HEK293 (cell line): ENCODE measurements around the gene ARMC5.

Experiments used
- WT1 ChIP-seq: fragments of 450-650 bp; formaldehyde crosslinking; IDR thresholded peaks from 2 replicates; pipeline ENCODE4 v1.5.1; 2016; ENCODE audit warnings: missing biosample characterization, missing genetic modification characterization
- YY1 ChIP-seq: fragments of 450-650 bp; formaldehyde crosslinking; IDR thresholded peaks from 2 replicates; pipeline ENCODE4 v1.5.1; 2018; ENCODE audit warnings: missing biosample characterization, missing genetic modification characterization
- ZBTB17 ChIP-seq: fragments of 450-650 bp; formaldehyde crosslinking; IDR thresholded peaks from 2 replicates; pipeline ENCODE4 v1.5.1; 2016; ENCODE audit warnings: missing biosample characterization, missing genetic modification characterization
- ZBTB21 ChIP-seq: fragments of 450-650 bp; formaldehyde crosslinking; IDR thresholded peaks from 2 replicates; pipeline ENCODE4 v1.5.1; 2017; ENCODE audit warnings: missing biosample characterization, missing genetic modification characterization
- ZBTB48 ChIP-seq: fragments of 450-650 bp; formaldehyde crosslinking; IDR thresholded peaks from 2 replicates; pipeline ENCODE4 v1.5.1; 2016; ENCODE audit warnings: missing biosample characterization, missing genetic modification characterization
- ZFP69B ChIP-seq: fragments of 450-650 bp; formaldehyde crosslinking; IDR thresholded peaks from 2 replicates; pipeline ENCODE4 v1.5.1; 2016; ENCODE audit warnings: missing biosample characterization, missing genetic modification characterization
- ZNF157 ChIP-seq: fragments of 450-650 bp; formaldehyde crosslinking; IDR thresholded peaks from 2 replicates; pipeline ENCODE4 v1.5.1; 2016; ENCODE audit warnings: missing biosample characterization, missing genetic modification characterization
- ZNF335 ChIP-seq: fragments of 450-650 bp; formaldehyde crosslinking; conservative IDR thresholded peaks from 2 replicates; pipeline ENCODE4 v1.5.1; 2016; ENCODE audit warnings: missing biosample characterization, missing genetic modification characterization
- ZNF350 ChIP-seq: fragments of 450-650 bp; formaldehyde crosslinking; IDR thresholded peaks from 2 replicates; pipeline ENCODE4 v1.5.0; 2017; ENCODE audit warnings: missing biosample characterization, mild to moderate bottlenecking, missing genetic modification characterization
- ZNF549 ChIP-seq: fragments of 450-650 bp; IDR thresholded peaks from 2 replicates; pipeline ENCODE4 v1.5.1; 2018; ENCODE audit warnings: missing biosample characterization, missing genetic modification characterization, mild to moderate bottlenecking, inconsistent platforms, moderate library complexity
- ZNF560 ChIP-seq: fragments of 450-650 bp; formaldehyde crosslinking; IDR thresholded peaks from 2 replicates; pipeline ENCODE4 v1.5.1; 2017; ENCODE audit warnings: missing biosample characterization, missing genetic modification characterization, borderline replicate concordance
- ZNF791 ChIP-seq: fragments of 450-650 bp; formaldehyde crosslinking; IDR thresholded peaks from 2 replicates; pipeline ENCODE4 v1.5.1; 2016; ENCODE audit warnings: missing biosample characterization, missing genetic modification characterization
- TF ChIP-seq, protein P1 (sequence below): fragments of 450-650 bp; formaldehyde crosslinking; IDR thresholded peaks from 2 replicates; pipeline ENCODE4 v1.5.1; 2016; ENCODE audit warnings: missing biosample characterization, missing genetic modification characterization
- TF ChIP-seq, protein P2 (sequence below): fragments of 450-650 bp; formaldehyde crosslinking; IDR thresholded peaks from 2 replicates; pipeline ENCODE4 v1.5.1; 2016; ENCODE audit warnings: missing biosample characterization, missing genetic modification characterization
- TF ChIP-seq, protein P3 (sequence below): fragments of 450-650 bp; formaldehyde crosslinking; IDR thresholded peaks from 2 replicates; pipeline ENCODE4 v1.5.1; 2016; ENCODE audit warnings: missing biosample characterization, missing genetic modification characterization
- TF ChIP-seq, protein P4 (sequence below): fragments of 450-650 bp; formaldehyde crosslinking; IDR thresholded peaks from 2 replicates; pipeline ENCODE4 v1.5.1; 2017; ENCODE audit warnings: missing biosample characterization, missing genetic modification characterization
- TF ChIP-seq, protein P5 (sequence below): fragments of 450-650 bp; formaldehyde crosslinking; IDR thresholded peaks from 2 replicates; pipeline ENCODE4 v1.5.1; 2016; ENCODE audit warnings: missing biosample characterization, missing genetic modification characterization
- TF ChIP-seq, protein P6 (sequence below): fragments of 450-650 bp; formaldehyde crosslinking; IDR thresholded peaks from 2 replicates; pipeline ENCODE4 v1.5.1; 2016; ENCODE audit warnings: missing biosample characterization, missing genetic modification characterization
- TF ChIP-seq, protein P7 (sequence below): fragments of 450-650 bp; formaldehyde crosslinking; IDR thresholded peaks from 2 replicates; pipeline ENCODE4 v1.5.1; 2016; ENCODE audit warnings: missing biosample characterization, missing genetic modification characterization, low read depth

Gene ARMC5

DNA sequence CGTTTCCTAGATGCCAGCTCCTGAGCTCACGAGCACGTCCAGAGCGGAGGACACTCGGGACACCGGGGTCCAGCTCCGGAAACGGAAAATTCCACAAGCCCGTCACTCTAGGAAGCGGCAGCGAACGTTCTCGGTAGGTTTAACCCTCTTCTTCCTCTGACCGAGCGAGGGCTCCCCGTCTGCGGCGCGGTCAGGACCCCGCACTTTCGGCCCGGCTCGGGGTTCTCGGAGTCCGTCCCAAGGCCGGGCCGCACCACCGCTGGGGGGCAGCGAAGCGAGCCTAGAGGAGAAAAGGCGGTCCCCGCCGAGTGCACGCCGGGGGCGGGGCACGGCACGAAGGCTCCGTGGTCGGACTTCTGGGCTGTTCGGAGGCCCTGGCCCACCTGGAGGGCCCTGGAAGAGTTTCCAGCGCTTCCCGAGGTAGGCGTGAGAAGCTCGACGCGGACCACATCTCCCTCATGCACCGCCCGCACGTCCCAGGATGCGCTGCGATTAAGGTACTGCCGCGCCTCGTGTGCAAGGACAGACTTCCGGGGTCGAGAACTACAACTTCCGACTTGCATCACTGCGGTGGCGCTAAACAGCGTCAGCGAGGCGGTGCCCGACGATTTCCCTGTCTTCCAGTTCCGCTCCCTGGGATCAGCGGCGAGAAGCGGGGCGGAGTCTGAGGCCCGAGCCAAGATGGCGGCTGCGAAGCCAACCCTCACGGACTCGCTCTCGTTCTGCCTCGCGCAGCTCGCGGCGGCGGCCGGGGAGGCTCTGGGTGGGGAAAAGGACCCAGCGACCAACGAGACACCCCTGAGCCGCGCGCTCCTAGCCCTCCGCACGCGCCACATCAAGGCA lies at the start of gene ARMC5 (continued):
- TF ChIP-seq, protein P1, sequence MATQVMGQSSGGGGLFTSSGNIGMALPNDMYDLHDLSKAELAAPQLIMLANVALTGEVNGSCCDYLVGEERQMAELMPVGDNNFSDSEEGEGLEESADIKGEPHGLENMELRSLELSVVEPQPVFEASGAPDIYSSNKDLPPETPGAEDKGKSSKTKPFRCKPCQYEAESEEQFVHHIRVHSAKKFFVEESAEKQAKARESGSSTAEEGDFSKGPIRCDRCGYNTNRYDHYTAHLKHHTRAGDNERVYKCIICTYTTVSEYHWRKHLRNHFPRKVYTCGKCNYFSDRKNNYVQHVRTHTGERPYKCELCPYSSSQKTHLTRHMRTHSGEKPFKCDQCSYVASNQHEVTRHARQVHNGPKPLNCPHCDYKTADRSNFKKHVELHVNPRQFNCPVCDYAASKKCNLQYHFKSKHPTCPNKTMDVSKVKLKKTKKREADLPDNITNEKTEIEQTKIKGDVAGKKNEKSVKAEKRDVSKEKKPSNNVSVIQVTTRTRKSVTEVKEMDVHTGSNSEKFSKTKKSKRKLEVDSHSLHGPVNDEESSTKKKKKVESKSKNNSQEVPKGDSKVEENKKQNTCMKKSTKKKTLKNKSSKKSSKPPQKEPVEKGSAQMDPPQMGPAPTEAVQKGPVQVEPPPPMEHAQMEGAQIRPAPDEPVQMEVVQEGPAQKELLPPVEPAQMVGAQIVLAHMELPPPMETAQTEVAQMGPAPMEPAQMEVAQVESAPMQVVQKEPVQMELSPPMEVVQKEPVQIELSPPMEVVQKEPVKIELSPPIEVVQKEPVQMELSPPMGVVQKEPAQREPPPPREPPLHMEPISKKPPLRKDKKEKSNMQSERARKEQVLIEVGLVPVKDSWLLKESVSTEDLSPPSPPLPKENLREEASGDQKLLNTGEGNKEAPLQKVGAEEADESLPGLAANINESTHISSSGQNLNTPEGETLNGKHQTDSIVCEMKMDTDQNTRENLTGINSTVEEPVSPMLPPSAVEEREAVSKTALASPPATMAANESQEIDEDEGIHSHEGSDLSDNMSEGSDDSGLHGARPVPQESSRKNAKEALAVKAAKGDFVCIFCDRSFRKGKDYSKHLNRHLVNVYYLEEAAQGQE (tag by site-specific recombination), result no peak
- peak; percentile 96 for TF ChIP-seq YY1 (tag by site-specific recombination)
- TF ChIP-seq, protein P2, sequence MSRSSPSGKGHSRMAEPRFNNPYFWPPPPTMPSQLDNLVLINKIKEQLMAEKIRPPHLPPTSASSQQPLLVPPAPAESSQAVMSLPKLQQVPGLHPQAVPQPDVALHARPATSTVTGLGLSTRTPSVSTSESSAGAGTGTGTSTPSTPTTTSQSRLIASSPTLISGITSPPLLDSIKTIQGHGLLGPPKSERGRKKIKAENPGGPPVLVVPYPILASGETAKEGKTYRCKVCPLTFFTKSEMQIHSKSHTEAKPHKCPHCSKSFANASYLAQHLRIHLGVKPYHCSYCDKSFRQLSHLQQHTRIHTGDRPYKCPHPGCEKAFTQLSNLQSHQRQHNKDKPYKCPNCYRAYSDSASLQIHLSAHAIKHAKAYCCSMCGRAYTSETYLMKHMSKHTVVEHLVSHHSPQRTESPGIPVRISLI (tag by site-specific recombination), result no peak
- TF ChIP-seq, protein P3, sequence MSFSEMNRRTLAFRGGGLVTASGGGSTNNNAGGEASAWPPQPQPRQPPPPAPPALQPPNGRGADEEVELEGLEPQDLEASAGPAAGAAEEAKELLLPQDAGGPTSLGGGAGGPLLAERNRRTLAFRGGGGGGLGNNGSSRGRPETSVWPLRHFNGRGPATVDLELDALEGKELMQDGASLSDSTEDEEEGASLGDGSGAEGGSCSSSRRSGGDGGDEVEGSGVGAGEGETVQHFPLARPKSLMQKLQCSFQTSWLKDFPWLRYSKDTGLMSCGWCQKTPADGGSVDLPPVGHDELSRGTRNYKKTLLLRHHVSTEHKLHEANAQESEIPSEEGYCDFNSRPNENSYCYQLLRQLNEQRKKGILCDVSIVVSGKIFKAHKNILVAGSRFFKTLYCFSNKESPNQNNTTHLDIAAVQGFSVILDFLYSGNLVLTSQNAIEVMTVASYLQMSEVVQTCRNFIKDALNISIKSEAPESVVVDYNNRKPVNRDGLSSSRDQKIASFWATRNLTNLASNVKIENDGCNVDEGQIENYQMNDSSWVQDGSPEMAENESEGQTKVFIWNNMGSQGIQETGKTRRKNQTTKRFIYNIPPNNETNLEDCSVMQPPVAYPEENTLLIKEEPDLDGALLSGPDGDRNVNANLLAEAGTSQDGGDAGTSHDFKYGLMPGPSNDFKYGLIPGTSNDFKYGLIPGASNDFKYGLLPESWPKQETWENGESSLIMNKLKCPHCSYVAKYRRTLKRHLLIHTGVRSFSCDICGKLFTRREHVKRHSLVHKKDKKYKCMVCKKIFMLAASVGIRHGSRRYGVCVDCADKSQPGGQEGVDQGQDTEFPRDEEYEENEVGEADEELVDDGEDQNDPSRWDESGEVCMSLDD (tag by site-specific recombination), result 0 out of 2 replicates have a peak, but pooled peaks have one; percentile 36
- no peak for TF ChIP-seq ZNF791 (tag by site-specific recombination)
- peak; percentile 97 for TF ChIP-seq ZNF335 (tag by site-specific recombination)
- peak; percentile 80; the same call in 1 of the 2 replicates for TF ChIP-seq ZBTB48 (tag by site-specific recombination)
- TF ChIP-seq, protein P4, sequence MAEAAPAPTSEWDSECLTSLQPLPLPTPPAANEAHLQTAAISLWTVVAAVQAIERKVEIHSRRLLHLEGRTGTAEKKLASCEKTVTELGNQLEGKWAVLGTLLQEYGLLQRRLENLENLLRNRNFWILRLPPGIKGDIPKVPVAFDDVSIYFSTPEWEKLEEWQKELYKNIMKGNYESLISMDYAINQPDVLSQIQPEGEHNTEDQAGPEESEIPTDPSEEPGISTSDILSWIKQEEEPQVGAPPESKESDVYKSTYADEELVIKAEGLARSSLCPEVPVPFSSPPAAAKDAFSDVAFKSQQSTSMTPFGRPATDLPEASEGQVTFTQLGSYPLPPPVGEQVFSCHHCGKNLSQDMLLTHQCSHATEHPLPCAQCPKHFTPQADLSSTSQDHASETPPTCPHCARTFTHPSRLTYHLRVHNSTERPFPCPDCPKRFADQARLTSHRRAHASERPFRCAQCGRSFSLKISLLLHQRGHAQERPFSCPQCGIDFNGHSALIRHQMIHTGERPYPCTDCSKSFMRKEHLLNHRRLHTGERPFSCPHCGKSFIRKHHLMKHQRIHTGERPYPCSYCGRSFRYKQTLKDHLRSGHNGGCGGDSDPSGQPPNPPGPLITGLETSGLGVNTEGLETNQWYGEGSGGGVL (tag by site-specific recombination), result no peak
- TF ChIP-seq ZNF157 (tag by site-specific recombination), result no peak
- TF ChIP-seq, protein P5, sequence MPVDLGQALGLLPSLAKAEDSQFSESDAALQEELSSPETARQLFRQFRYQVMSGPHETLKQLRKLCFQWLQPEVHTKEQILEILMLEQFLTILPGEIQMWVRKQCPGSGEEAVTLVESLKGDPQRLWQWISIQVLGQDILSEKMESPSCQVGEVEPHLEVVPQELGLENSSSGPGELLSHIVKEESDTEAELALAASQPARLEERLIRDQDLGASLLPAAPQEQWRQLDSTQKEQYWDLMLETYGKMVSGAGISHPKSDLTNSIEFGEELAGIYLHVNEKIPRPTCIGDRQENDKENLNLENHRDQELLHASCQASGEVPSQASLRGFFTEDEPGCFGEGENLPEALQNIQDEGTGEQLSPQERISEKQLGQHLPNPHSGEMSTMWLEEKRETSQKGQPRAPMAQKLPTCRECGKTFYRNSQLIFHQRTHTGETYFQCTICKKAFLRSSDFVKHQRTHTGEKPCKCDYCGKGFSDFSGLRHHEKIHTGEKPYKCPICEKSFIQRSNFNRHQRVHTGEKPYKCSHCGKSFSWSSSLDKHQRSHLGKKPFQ (tag by site-specific recombination), result no peak
- peak; percentile 95 for TF ChIP-seq ZBTB17
- TF ChIP-seq, protein P6, sequence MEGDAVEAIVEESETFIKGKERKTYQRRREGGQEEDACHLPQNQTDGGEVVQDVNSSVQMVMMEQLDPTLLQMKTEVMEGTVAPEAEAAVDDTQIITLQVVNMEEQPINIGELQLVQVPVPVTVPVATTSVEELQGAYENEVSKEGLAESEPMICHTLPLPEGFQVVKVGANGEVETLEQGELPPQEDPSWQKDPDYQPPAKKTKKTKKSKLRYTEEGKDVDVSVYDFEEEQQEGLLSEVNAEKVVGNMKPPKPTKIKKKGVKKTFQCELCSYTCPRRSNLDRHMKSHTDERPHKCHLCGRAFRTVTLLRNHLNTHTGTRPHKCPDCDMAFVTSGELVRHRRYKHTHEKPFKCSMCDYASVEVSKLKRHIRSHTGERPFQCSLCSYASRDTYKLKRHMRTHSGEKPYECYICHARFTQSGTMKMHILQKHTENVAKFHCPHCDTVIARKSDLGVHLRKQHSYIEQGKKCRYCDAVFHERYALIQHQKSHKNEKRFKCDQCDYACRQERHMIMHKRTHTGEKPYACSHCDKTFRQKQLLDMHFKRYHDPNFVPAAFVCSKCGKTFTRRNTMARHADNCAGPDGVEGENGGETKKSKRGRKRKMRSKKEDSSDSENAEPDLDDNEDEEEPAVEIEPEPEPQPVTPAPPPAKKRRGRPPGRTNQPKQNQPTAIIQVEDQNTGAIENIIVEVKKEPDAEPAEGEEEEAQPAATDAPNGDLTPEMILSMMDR (tag by site-specific recombination), result peak; percentile 89
- TF ChIP-seq ZFP69B, result 0 out of 2 replicates have a peak, but pooled peaks have one; percentile 6
- TF ChIP-seq, protein P7, sequence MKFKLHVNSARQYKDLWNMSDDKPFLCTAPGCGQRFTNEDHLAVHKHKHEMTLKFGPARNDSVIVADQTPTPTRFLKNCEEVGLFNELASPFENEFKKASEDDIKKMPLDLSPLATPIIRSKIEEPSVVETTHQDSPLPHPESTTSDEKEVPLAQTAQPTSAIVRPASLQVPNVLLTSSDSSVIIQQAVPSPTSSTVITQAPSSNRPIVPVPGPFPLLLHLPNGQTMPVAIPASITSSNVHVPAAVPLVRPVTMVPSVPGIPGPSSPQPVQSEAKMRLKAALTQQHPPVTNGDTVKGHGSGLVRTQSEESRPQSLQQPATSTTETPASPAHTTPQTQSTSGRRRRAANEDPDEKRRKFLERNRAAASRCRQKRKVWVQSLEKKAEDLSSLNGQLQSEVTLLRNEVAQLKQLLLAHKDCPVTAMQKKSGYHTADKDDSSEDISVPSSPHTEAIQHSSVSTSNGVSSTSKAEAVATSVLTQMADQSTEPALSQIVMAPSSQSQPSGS (tag by site-specific recombination), result no peak
- no peak for TF ChIP-seq ZNF560 (tag by site-specific recombination)
- no peak for TF ChIP-seq ZNF350
- no peak for TF ChIP-seq WT1 (tag by site-specific recombination)
- peak; percentile 94 for TF ChIP-seq ZBTB21
- TF ChIP-seq ZNF549, result no peak
